Left lobe of liver (tissue), 2 donors: Measurements from ENCODE around the gene GHDC. TPM values are rescaled to one million over a fixed set of nuclear protein-coding genes. Genes with fewer than 3 reads are reported as not detected.
"Not testable (repeated sequence)": the region's sequence is repeated elsewhere in the genome, so short reads cannot be mapped to it uniquely, and the experiment has no call there.

Experiments
- ATAC-seq: fragments of 200-7000 bp; cut with Tn5 transposase; one replicate; pipeline ENCODE4 v1.9.1; 2020; ENCODE audit warnings: mild to moderate bottlenecking, moderate library complexity
- DNase-seq: peaks from one replicate; pipeline ENCODE4 v3.0.0-alpha.2; 2020; ENCODE audit warnings: low spot score
- total RNA-seq: library from RNA; stranded (reverse); gene quantifications from one replicate; pipeline ENCODE4 v1.2.1, GENCODE V29; 2021
- donor health status: DM: no; HTN: no; CAD: no; lungs with moderate emphysema.
- donor health status: DM: no; HTN: yes; CAD: no.

GHDC gene
- total RNA-seq, 1 donor from 2014 or later = 15.7 TPM

- DNase-seq = no peak
- ATAC-seq = no peak
Measured at GRCh38 chr17:42159796-42160530, 34.3 kb downstream of the GHDC start.

DNA sequence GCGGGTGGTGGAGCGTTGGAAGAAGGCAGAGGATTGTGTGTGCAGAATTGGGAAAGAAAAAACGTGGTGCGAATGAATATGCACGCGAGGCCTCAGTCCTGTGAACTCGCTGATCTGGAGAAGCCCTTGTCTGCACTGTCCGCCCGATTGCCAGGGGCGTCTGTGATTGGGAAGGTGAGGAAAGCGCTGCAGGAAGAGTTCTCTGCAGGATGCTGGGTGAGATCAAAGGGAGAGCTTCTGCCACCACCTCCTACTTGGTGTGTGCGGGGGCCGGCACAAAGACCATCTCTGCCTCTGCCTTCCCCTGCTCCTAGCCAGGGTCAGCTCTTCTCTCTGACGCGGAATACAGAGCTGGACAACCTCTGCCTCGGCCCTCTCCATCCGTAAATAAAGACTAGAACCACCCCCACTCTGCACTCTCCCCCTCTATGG is 38.7 kb downstream of the GHDC start:
- DNase-seq (no peak), ATAC-seq (no peak)

- ATAC-seq (peak; percentile 44), DNase-seq (no peak)
Measured at GRCh38 chr17:42153919-42154742, 40.2 kb downstream of the GHDC start.

- ATAC-seq (no peak), DNase-seq (no peak)
Measured at GRCh38 chr17:42146911-42147607, 47.2 kb downstream of the GHDC start.

GRCh38 chr17:42143138-42143537 is 51.2 kb downstream of the GHDC start:
- ATAC-seq, DNase-seq: not testable (repeated sequence)

- DNase-seq (no peak), ATAC-seq (no peak)
Measured at GRCh38 chr17:42142371-42142896, 51.9 kb downstream of the GHDC start.

- DNase-seq = no peak
- peak; percentile 36 for ATAC-seq
Measured at GRCh38 chr17:42141382-42141781, 52.9 kb downstream of the GHDC start.

GRCh38 chr17:42140690-42141089 is 53.6 kb downstream of the GHDC start:
- ATAC-seq, DNase-seq: not testable (repeated sequence)

Other genes with a start within 250 kb of the GHDC start
- gene CNP, start 227.7 kb downstream of the GHDC start, total RNA-seq = 31.4 TPM
- 33.2 TPM for gene DNAJC7, start 177.1 kb downstream of the GHDC start, total RNA-seq
- 12.9 TPM for gene NKIRAS2, start 174.4 kb downstream of the GHDC start, total RNA-seq
- 0.20 TPM for gene C17orf113, start 143.9 kb downstream of the GHDC start, total RNA-seq
- gene ZNF385C, start 96.0 kb downstream of the GHDC start, total RNA-seq = 0.13 TPM
- gene DHX58, start 81.8 kb downstream of the GHDC start, total RNA-seq = 30.3 TPM
- 30.8 TPM for gene KAT2A, start 73.1 kb downstream of the GHDC start, total RNA-seq
- gene HSPB9, start 71.7 kb downstream of the GHDC start, total RNA-seq = 1.1 TPM
- gene RAB5C, start 39.5 kb downstream of the GHDC start, total RNA-seq = 56.3 TPM
- not detected for gene KCNH4, start 13.4 kb downstream of the GHDC start, total RNA-seq
- gene HCRT, start 9.0 kb downstream of the GHDC start, total RNA-seq = not detected
- 26.3 TPM for gene STAT5B, start 81.9 kb upstream of the GHDC start, total RNA-seq
- 10.2 TPM for gene STAT5A, start 94.0 kb upstream of the GHDC start, total RNA-seq
- gene STAT3, start 193.9 kb upstream of the GHDC start, total RNA-seq = 112 TPM
- 12.3 TPM for gene CAVIN1, start 228.8 kb upstream of the GHDC start, total RNA-seq